ENCODE data around the gene MGMT. TPM values are rescaled to one million over a fixed set of nuclear protein-coding genes. Genes with fewer than 3 reads are reported as not detected.

The MGMT gene
- total RNA-seq, 1 donor from 2014 or later = 7.7 TPM

GRCh38 chr10:129450391-129450790 is 16.6 kb upstream of the MGMT start:
- no peak for DNase-seq (ENCODE audit: low read depth in 2 of 2)

- DNase-seq (ENCODE audit: low read depth in 2 of 2) = peak in 1 of 2 donors; percentile 63
Observed at GRCh38 chr10:129455625-129456024, 11.4 kb upstream of the MGMT start.

- DNase-seq (ENCODE audit: low read depth in 2 of 2) = no peak
Observed at GRCh38 chr10:129459762-129460539, 7.1 kb upstream of the MGMT start.

- DNase-seq (ENCODE audit: low read depth in 2 of 2) = no peak
Observed at GRCh38 chr10:129462257-129462795, 4.7 kb upstream of the MGMT start.

GRCh38 chr10:129464251-129464650 is 2.8 kb upstream of the MGMT start:
- DNase-seq (ENCODE audit: low read depth in 2 of 2) = no peak

GRCh38 chr10:129465796-129466702 is 992 bp upstream of the MGMT start:
- DNase-seq (ENCODE audit: low read depth in 2 of 2) = no peak

DNA sequence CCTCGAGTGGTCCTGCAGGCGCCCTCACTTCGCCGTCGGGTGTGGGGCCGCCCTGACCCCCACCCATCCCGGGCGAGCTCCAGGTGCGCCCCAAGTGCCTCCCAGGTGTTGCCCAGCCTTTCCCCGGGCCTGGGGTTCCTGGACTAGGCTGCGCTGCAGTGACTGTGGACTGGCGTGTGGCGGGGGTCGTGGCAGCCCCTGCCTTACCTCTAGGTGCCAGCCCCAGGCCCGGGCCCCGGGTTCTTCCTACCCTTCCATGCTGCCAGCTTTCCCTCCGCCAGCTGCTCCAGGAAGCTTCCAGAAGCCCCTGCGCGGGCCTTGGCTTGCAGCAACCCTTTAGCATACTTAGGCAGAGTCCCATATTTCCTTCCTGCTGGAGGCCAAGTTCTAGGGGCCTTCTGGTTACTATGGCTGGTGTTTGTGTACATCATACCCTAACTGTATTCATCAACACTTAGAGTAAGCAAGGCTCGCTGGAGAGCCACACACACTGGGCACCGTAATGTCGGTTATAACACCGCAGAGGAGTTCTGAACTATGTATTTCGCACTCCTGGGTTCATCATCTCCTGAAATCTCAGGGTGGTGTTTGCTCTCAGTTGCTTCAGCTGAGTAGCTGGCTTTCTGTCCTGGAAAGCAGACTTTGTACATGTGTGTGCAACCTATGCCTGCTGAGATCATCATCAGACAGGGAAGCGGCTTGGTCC is 471 bp downstream of the MGMT start:
- peak in 1 of 2 donors; percentile 10 for DNase-seq (ENCODE audit: low read depth in 2 of 2)

GRCh38 chr10:129468187-129468586 is 1.1 kb downstream of the MGMT start:
- DNase-seq (ENCODE audit: low read depth in 2 of 2) = no peak

DNA sequence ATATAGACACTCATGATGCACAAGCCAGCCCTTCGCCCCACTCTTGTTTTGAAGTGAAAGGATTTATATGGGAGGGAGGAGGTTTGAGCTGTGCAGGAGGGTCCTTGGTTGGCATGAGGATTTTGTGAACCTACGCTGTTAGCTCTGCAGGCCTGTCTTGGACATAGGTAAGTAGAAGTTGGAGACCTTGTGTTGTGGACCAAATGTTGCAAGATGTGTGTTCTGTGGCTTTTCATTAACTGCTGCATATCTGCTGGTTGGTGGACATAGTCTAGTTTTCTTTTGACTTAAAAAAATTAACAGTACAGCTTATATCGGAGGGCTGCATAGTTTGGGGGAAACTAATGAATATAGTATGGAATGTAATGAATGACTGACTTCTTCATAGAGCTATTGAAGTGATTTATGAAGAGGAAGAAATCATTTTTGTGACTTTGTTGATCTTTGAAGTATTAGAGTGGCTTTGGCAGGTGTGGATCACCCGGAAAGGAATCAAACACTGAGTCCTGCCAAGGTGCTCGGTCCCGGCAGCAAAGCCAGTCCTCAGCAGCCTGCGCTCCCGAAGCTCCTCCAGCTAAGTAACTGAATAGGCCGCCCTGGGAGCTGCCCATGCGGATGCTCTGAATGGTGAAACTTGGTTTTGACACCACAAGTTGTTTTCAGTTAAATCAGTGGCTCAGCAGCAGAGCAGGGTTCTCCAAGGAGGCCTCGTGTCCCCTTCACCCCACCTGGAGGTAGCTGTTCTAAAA is 3.2 kb downstream of the MGMT start:
- DNase-seq (ENCODE audit: low read depth in 2 of 2) = no peak

DNA sequence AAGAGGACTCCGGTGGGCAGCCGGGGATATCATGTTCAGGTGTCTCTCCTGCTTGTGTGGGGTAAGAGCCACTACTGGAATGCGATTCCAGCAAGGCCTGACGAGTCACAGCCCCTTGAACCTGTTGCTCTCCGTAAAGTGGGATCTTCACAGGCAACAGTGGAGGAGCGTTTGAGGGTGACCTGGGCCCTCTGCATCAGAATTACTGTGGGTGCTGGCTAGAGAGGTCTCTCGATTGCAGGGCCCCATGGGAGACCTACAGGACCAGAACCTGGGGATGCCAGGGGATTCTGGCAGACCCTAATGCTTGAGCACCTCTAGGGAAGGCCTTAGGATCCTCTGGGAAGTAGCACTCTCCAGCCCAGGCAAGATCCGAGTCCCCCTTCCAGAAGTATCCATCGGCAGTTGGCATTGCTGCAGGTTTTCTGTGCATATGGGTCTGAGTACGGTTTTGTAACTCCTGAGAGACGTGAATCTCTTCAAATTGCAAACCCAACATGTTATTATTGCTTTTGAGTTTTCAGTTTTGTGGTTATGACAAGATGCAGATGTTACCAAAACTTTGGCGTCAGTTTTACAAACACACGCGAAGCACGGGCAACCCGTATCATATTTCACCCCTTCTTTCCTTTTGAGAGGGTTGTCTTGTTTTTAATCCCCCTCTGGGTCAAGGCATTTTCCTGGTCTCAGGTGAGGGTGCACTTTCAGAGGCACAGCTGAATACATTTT is 4.6 kb downstream of the MGMT start:
- DNase-seq (ENCODE audit: low read depth in 2 of 2) = no peak

DNA sequence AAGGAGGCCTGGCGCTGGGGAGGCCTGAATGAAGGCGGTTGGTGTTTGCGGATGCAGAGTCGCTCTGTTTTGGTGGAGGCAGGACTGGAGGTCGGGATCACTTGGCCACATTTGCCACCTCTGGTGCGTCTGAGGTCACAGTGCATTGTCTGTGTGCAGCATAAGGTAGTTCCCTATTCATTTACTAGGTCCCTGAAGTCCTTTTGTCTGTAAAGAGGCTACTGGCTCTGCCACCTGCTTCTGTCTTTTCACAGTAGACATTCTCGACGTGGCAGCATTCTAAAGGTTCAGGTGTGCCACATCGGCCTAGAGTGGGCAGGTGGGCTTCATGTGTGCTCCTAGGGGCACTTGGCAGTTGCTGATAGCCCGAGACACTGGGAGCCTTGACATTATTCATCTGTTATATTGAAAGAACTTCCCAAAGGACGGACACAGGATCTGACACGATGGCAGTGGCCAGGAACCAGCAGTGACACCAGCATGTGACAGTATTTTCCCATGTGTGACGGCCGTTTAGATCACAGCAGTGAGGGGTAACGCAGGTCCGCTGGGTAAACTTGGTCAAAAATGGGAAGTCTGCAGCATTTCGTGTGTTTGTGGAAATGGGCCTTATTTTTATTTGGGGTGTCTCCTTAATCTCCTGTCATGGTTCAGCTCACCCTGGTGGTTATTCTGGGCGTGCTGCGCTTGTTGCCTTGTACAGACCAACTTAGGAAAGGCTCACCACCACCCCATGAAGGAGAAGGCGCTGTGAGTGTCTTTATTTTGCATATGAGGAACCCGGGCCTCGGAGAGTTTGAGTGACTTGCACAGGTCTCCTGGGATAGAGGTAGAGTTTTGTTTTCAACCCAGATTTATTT is 5.9 kb downstream of the MGMT start:
- DNase-seq (ENCODE audit: low read depth in 2 of 2) = no peak

- DNase-seq (ENCODE audit: low read depth in 2 of 2) = no peak
Observed at GRCh38 chr10:129474642-129475041, 7.6 kb downstream of the MGMT start.

- no peak for DNase-seq (ENCODE audit: low read depth in 2 of 2)
Observed at GRCh38 chr10:129476431-129476830, 9.4 kb downstream of the MGMT start.

GRCh38 chr10:129477051-129477450 is 10.0 kb downstream of the MGMT start:
- no peak for DNase-seq (ENCODE audit: low read depth in 2 of 2)

- no peak for DNase-seq (ENCODE audit: low read depth in 2 of 2)
Observed at GRCh38 chr10:129481641-129482040, 14.6 kb downstream of the MGMT start.

DNA sequence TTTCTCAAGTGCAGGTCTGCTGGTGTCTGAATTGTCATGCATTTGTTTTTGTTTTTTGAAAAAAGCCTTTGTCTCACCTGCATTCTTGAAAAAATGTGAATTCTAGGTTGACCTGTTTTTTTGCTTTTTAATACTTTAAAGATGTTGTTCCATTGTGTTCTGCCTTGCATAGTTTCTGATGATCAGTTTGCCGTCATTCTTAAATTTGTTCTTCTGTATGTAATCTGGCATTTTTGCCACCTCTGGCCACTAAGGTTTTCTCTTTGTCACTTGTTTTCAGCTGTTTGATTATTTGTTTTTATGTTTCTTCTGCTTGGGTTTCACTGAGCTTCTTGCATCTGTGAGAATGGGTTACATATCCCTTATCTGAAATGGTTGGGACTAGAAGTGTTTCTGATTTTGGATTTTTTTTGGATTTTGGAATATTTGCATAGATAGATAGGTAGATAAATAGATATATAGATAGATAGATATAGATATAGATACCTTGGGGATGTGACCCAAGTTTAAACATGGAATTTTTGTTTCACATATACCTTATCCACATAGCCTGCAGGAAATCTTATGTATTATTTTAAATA is 16.5 kb downstream of the MGMT start:
- DNase-seq (ENCODE audit: low read depth in 2 of 2) = no peak

DNA sequence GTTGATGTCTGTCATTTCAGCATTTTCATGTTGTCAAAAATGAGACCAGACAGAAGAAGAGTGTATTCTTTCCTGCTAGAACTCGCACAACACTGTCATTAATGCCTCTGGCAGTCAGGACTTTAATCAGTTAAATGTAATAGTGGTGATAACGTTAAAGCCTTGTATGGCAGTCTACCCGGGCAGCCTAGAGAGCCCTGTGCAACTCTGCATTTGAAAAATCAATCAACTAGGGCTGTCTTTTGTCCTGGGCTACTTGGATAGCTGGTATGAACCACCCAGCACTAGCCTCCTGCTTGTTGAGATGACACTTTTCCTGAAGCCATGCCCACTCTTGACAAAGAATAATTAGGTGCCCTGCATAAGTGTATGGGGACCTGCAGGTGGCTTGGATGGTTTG is 19.8 kb downstream of the MGMT start:
- no peak for DNase-seq (ENCODE audit: low read depth in 2 of 2)

DNA sequence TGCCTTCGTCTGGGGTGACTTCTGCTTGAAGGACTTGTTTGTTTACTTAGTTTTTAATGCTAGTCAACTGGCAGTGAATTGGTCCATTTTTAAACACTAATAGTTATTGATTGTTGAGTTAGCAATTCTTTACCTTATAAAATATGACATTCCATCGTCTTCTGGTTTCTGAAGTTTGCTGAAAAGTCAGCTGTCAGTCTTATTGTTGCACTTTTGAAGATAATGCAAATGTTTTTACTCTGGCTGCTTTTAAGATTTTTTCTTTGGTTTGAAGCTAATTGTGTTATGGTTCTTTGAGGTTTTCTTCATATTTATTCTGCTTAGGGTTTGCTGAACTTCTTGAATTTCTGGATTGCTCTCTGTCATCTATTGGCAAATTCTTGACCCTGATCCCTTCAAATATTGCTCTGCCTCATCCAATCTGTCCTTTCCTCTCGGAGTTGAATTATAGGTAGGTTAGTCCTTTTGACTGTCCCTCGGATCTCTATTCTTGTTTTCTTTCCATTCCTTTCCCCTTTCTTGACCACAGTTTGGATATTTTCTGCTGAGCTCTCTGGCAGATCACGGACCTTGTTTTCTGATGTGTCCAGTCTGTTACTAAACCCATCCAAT is 24.2 kb downstream of the MGMT start:
- peak; percentile 10 to 11 for DNase-seq (ENCODE audit: low read depth in 2 of 2)

GRCh38 chr10:129494176-129494575 is 27.1 kb downstream of the MGMT start:
- no peak for DNase-seq (ENCODE audit: low read depth in 2 of 2)

All from lung microvascular endothelial cell (primary cell).